HEK293T (cell line): ENCODE data around the gene GNG10.
"Not testable (repeated sequence)": the region's sequence is repeated elsewhere in the genome, so short reads cannot be mapped to it uniquely, and the experiment has no call there.

Experiments used
- CTCF ChIA-PET: fragments of 350-600 bp; formaldehyde crosslinking; extraction: SDS; loops from one replicate; lab custom pipeline; 2021; ENCODE audit warnings: antibody characterized with exemption, inconsistent platforms; lab: Yijun Ruan, JAX
- POLR2A ChIA-PET: fragments of 350-600 bp; formaldehyde crosslinking; extraction: SDS; loops from one replicate; lab custom pipeline; 2020; ENCODE audit warnings: antibody characterized with exemption, inconsistent platforms; lab: Yijun Ruan, JAX
- DNase-seq: peaks from one replicate; pipeline ENCODE4 v3.0.0; 2012; ENCODE audit warnings: mixed read lengths; ENCODE audit errors: extremely low spot score
- ARNT ChIP-seq: fragments of 450-650 bp; IDR thresholded peaks from 2 replicates; pipeline ENCODE4 v1.6.1; 2017; ENCODE audit warnings: mild to moderate bottlenecking
- BHLHE40 ChIP-seq: fragments of 450-650 bp; IDR thresholded peaks from 2 replicates; pipeline ENCODE4 v1.6.1; 2016; ENCODE audit warnings: mild to moderate bottlenecking, moderate library complexity, borderline replicate concordance
- CTBP1 ChIP-seq: fragments of 450-650 bp; IDR thresholded peaks from 2 replicates; pipeline ENCODE4 v1.6.1; 2016; ENCODE audit warnings: borderline replicate concordance
- ELF4 ChIP-seq: fragments of 450-650 bp; IDR thresholded peaks from 2 replicates; pipeline ENCODE4 v1.6.1; 2017; ENCODE audit warnings: antibody characterized with exemption
- FOXA1 ChIP-seq: fragments of 450-650 bp; IDR thresholded peaks from 2 replicates; pipeline ENCODE4 v1.6.1; 2016; ENCODE audit warnings: mild to moderate bottlenecking
- FOXK2 ChIP-seq: fragments of 450-650 bp; IDR thresholded peaks from 2 replicates; pipeline ENCODE4 v1.6.1; 2016; ENCODE audit warnings: mild to moderate bottlenecking
- FOXM1 ChIP-seq: fragments of 450-650 bp; IDR thresholded peaks from 2 replicates; pipeline ENCODE4 v1.6.1; 2017; ENCODE audit warnings: mild to moderate bottlenecking, borderline replicate concordance
- HDGF ChIP-seq: fragments of 450-650 bp; IDR thresholded peaks from 2 replicates; pipeline ENCODE4 v1.6.1; 2017; ENCODE audit warnings: antibody characterized with exemption, borderline replicate concordance
- L3MBTL2 ChIP-seq: fragments of 450-650 bp; conservative IDR thresholded peaks from 2 replicates; pipeline ENCODE4 v1.6.1; 2016; ENCODE audit warnings: mild to moderate bottlenecking
- LEF1 ChIP-seq: fragments of 450-650 bp; IDR thresholded peaks from 2 replicates; pipeline ENCODE4 v1.6.1; 2017; ENCODE audit warnings: mild to moderate bottlenecking, borderline replicate concordance
- NFRKB ChIP-seq: fragments of 450-650 bp; IDR thresholded peaks from 2 replicates; pipeline ENCODE4 v1.6.1; 2016; ENCODE audit warnings: mild to moderate bottlenecking, moderate library complexity
- PKNOX1 ChIP-seq: fragments of 450-650 bp; IDR thresholded peaks from 2 replicates; pipeline ENCODE4 v1.6.1; 2016
- SP1 ChIP-seq: fragments of 450-650 bp; IDR thresholded peaks from 2 replicates; pipeline ENCODE4 v1.6.1; 2017
- SUZ12 ChIP-seq: fragments of 450-650 bp; IDR thresholded peaks from 2 replicates; pipeline ENCODE4 v1.6.1; 2016; ENCODE audit warnings: mild to moderate bottlenecking
- TARDBP ChIP-seq: fragments of 450-650 bp; IDR thresholded peaks from 2 replicates; pipeline ENCODE4 v1.6.1; 2016
- ZNF384 ChIP-seq: fragments of 450-650 bp; IDR thresholded peaks from 2 replicates; pipeline ENCODE4 v1.6.1; 2016

The GNG10 gene

GRCh38 chr9:111662576-111663300 is 1.3 kb downstream of the GNG10 start:
- ChIA-PET POLR2A (interaction anchor here (0.8 to 1.8 kb wide), 4 partner anchors 12 to 180 kb away, joined by 3 to 9 read pairs (median 3); partner anchors contain the start of gene DNAJC25), CTCF (no interaction called here)
- TF ChIP-seq BHLHE40 (no peak), LEF1 (no peak), SUZ12 (no peak), FOXK2 (no peak), HDGF (no peak), ARNT (no peak), NFRKB (no peak), FOXM1 (no peak), L3MBTL2 (no peak), TARDBP (no peak), PKNOX1 (no peak), CTBP1 (no peak), ZNF384 (no peak), FOXA1 (no peak), ELF4 (no peak), SP1 (no peak)
- DNase-seq: no peak

- ChIA-PET CTCF (no interaction called here), POLR2A (interaction anchor here (1.4 kb wide), 1 partner anchor 32 kb away, joined by 3 read pairs; the partner anchor contains the start of gene DNAJC25)
- TF ChIP-seq NFRKB: no peak
- TF ChIP-seq ZNF384: no peak
- TF ChIP-seq FOXK2: no peak
- no peak for TF ChIP-seq HDGF
- DNase-seq: no peak
Observed at GRCh38 chr9:111663301-111663823, 2.0 kb downstream of the GNG10 start.

GRCh38 chr9:111668026-111668573 is 6.7 kb downstream of the GNG10 start:
- CTCF ChIA-PET: no interaction called here
- TF ChIP-seq ARNT (no peak), FOXK2 (no peak), CTBP1 (no peak), TARDBP (no peak), L3MBTL2 (no peak), ZNF384 (no peak), LEF1 (no peak), ELF4 (no peak), SP1 (no peak), NFRKB (no peak), SUZ12 (no peak), HDGF (no peak), FOXA1 (no peak), PKNOX1 (no peak)
- POLR2A ChIA-PET: no interaction called here
- no peak for DNase-seq

GRCh38 chr9:111668601-111669000 is 7.2 kb downstream of the GNG10 start:
- DNase-seq, POLR2A ChIA-PET, CTCF ChIA-PET: not testable (repeated sequence)

- POLR2A ChIA-PET: interaction anchor here (0.6 kb wide), 1 partner anchor 43 kb away, joined by 4 read pairs; the partner anchor contains the start of gene DNAJC25
- CTCF ChIA-PET: no interaction called here
- TF ChIP-seq HDGF (no peak), FOXK2 (no peak), LEF1 (no peak), FOXA1 (no peak), TARDBP (no peak), ARNT (no peak), ELF4 (no peak), BHLHE40 (no peak), FOXM1 (no peak), ZNF384 (no peak), SP1 (no peak)
- no peak for DNase-seq
Observed at GRCh38 chr9:111674319-111674718, 12.9 kb downstream of the GNG10 start.

GRCh38 chr9:111676116-111676515 is 14.7 kb downstream of the GNG10 start:
- DNase-seq: no peak
- CTCF ChIA-PET: interaction anchor here (1.4 kb wide), 1 partner anchor 15 kb away, joined by 4 read pairs; no protein-coding TSS in a partner anchor
- TF ChIP-seq ARNT (no peak), ZNF384 (no peak), NFRKB (no peak), SUZ12 (no peak), SP1 (no peak), HDGF (no peak), FOXK2 (no peak), L3MBTL2 (no peak), FOXM1 (no peak), ELF4 (no peak), CTBP1 (no peak), PKNOX1 (no peak)
- POLR2A ChIA-PET: no interaction called here
